Stimulated activated naive B cell treated with anti-CD40 and anti-IgM and Interleukin-4, amounts not matched to agents 10 μg/mL and 1 μg/mL and 100 μg/mL, for 72 hours (primary cell): ENCODE results near the gene STAP2.
"Not testable (repeated sequence)": the region's sequence is repeated elsewhere in the genome, so short reads cannot be mapped to it uniquely, and the experiment has no call there.

Source experiments
- ATAC-seq, 2 donors: fragments of 150-1000 bp; cut with Tn5 transposase; replicated peaks; 2 replicates each; pipeline ENCODE4 v1.10.0; 2021; ENCODE audit warnings: moderate library complexity in 1 of 2
- DNase-seq: peaks from one replicate; pipeline ENCODE4 v3.0.0; 2021
- H3K27ac Mint-ChIP-seq: one replicate; pipeline ENCODE4 v1.8.0; 2022; ENCODE audit warnings: mild to moderate bottlenecking, mixed read lengths
- H3K27me3 Mint-ChIP-seq, 2 donors: one replicate each; pipeline ENCODE4 v1.8.0; 2022; ENCODE audit warnings: mixed read lengths in 2 of 2
- H3K36me3 Mint-ChIP-seq, 2 donors: one replicate each; pipeline ENCODE4 v1.8.0; 2022; ENCODE audit warnings: mixed read lengths in 2 of 2, mild to moderate bottlenecking in 1 of 2
- H3K4me1 Mint-ChIP-seq, 2 donors: one replicate each; pipeline ENCODE4 v1.8.0; 2022; ENCODE audit warnings: mixed read lengths in 2 of 2, mild to moderate bottlenecking in 1 of 2
- H3K4me3 Mint-ChIP-seq, 2 donors: one replicate each; pipeline ENCODE4 v1.8.0; 2022; ENCODE audit warnings: mild to moderate bottlenecking in 2 of 2, mixed read lengths in 2 of 2, moderate library complexity in 1 of 2
- H3K9me3 Mint-ChIP-seq, 2 donors: one replicate each; pipeline ENCODE4 v1.8.0; 2022; ENCODE audit warnings: mixed read lengths in 2 of 2, mild to moderate bottlenecking in 1 of 2

The STAP2 gene

GRCh38 chr19:4278419-4279266 lies 60.0 kb downstream of the STAP2 start, which contains the start of gene SHD:
SHD (plus strand) TSS chr19:4279266; CDS start chr19:4280064, 798 bp downstream.
- peak within 1 kb of the TSS; percentile 59 for H3K27ac Mint-ChIP-seq
- no peaks in the 10 kb centered on the region for H3K9me3 Mint-ChIP-seq
- no peak for DNase-seq
- peaks cover 0 to 2% of the 10 kb centered on the region in 2 donors for H3K36me3 Mint-ChIP-seq
- peaks cover 3 to 7% of the 10 kb centered on the region in 2 donors for H3K4me1 Mint-ChIP-seq
- ATAC-seq: no peak
- H3K4me3 Mint-ChIP-seq: peak within 1 kb of the TSS; percentile 75 to 77
- peaks cover 26 to 60% of the 10 kb centered on the region in 2 donors for H3K27me3 Mint-ChIP-seq

- Mint-ChIP-seq H3K4me1 (peaks cover 3 to 7% of the 10 kb centered on the region in 2 donors), H3K36me3 (peaks cover under 1 to 8% of the 10 kb centered on the region in 2 donors), H3K27ac (no peak overlapping the region), H3K27me3 (peaks cover 26 to 55% of the 10 kb centered on the region in 2 donors), H3K9me3 (no peaks in the 10 kb centered on the region), H3K4me3 (no peak overlapping the region)
- no peak for DNase-seq
- ATAC-seq: no peak
Measured at GRCh38 chr19:4278010-4278409, 60.6 kb downstream of the STAP2 start.

- Mint-ChIP-seq H3K9me3 (no peaks in the 10 kb centered on the region), H3K4me3 (no peak overlapping the region), H3K36me3 (peaks cover 5 to 15% of the 10 kb centered on the region in 2 donors)
Measured at GRCh38 chr19:4277191-4277696, 61.4 kb downstream of the STAP2 start.

GRCh38 chr19:4274321-4274686 lies 64.3 kb downstream of the STAP2 start:
- peaks cover 18 to 26% of the 10 kb centered on the region in 2 donors for H3K36me3 Mint-ChIP-seq
- ATAC-seq, H3K27ac Mint-ChIP-seq, H3K4me1 Mint-ChIP-seq, DNase-seq, H3K4me3 Mint-ChIP-seq, H3K9me3 Mint-ChIP-seq: not testable (repeated sequence)
- H3K27me3 Mint-ChIP-seq: peaks cover 5 to 19% of the 10 kb centered on the region in 2 donors

More at GRCh38 chr19:4277191-4277696, 61.4 kb downstream of the STAP2 start:
- Mint-ChIP-seq H3K27me3 (peaks cover 21 to 47% of the 10 kb centered on the region in 2 donors), H3K27ac (no peak overlapping the region), H3K4me1 (peaks cover 3 to 7% of the 10 kb centered on the region in 2 donors)
- ATAC-seq: no peak
- DNase-seq: no peak
